Natural killer cell (primary cell): ENCODE data around the gene LDHD. TPM values are rescaled to one million over a fixed set of nuclear protein-coding genes. Genes with fewer than 3 reads are reported as not detected.

Source experiments
- ATAC-seq, 3 donors: fragments of 150-1000 bp in 2 of 3; fragments of 200-7000 bp in 1 of 3; cut with Tn5 transposase; 1 replicate in 1 of 3; 2 replicates in 2 of 3; pipeline ENCODE4 v1.10.0; 2021; ENCODE audit warnings: mild to moderate bottlenecking in 2 of 3, moderate library complexity in 2 of 3
- DNase-seq, 2 donors: peaks; one replicate each; pipeline versions ENCODE4 v3.0.0 to v3.0.0-alpha.2; 2013 to 2021; ENCODE audit warnings: mixed read lengths in 1 of 2
- H3K27ac ChIP-seq: one replicate; pipeline ENCODE4 v1.5.1; 2013; ENCODE audit warnings: mild to moderate bottlenecking, low read length
- H3K27me3 ChIP-seq: one replicate; pipeline ENCODE4 v1.6.1; 2013; ENCODE audit warnings: low read length; ENCODE audit not compliant: control insufficient read depth, insufficient read depth
- H3K36me3 ChIP-seq: one replicate; pipeline ENCODE4 v1.6.1; 2013; ENCODE audit warnings: low read length; ENCODE audit not compliant: control insufficient read depth, insufficient read depth
- H3K4me1 ChIP-seq: one replicate; pipeline ENCODE4 v1.6.1; 2013; ENCODE audit warnings: low read length; ENCODE audit not compliant: control insufficient read depth, insufficient read depth
- H3K4me3 ChIP-seq: one replicate; pipeline ENCODE4 v1.5.1; 2013; ENCODE audit warnings: low read length
- H3K9me3 ChIP-seq: one replicate; pipeline ENCODE4 v1.6.1; 2013; ENCODE audit warnings: low read length; ENCODE audit not compliant: control insufficient read depth, insufficient read depth
- H3K27ac Mint-ChIP-seq, 2 donors: one replicate each; pipeline ENCODE4 v1.8.0; 2022; ENCODE audit warnings: mild to moderate bottlenecking in 2 of 2, mixed read lengths in 2 of 2, moderate library complexity in 1 of 2
- H3K27me3 Mint-ChIP-seq, 2 donors: one replicate each; pipeline ENCODE4 v1.8.0; 2022; ENCODE audit warnings: low read depth in 2 of 2, mixed read lengths in 2 of 2
- H3K36me3 Mint-ChIP-seq: one replicate; pipeline ENCODE4 v1.8.0; 2022; ENCODE audit warnings: mixed read lengths
- H3K4me1 Mint-ChIP-seq, 2 donors: one replicate each; pipeline ENCODE4 v1.8.0; 2022; ENCODE audit warnings: mixed read lengths in 2 of 2
- H3K4me3 Mint-ChIP-seq: one replicate; pipeline ENCODE4 v1.8.0; 2022; ENCODE audit warnings: mild to moderate bottlenecking, moderate library complexity, mixed read lengths
- H3K9me3 Mint-ChIP-seq, 2 donors: one replicate each; pipeline ENCODE4 v1.8.0; 2022; ENCODE audit warnings: mixed read lengths in 2 of 2
- WGBS: methylation state at CpG from one replicate; pipeline ENCODE4 v1.1.7; 2013; ENCODE audit warnings: missing lambda C conversion rate; ENCODE audit not compliant: insufficient coverage; 5-methylcytosine and 5-hydroxymethylcytosine counted together
- intact Hi-C: fragments of 100-400 bp; cut with micrococcal nuclease; formaldehyde crosslinking; loops from one replicate; pipeline ENCODE4 v1.14.2; 2022
- total RNA-seq, 4 donors: library from RNA; stranded (reverse); fragments of 120-200 nt in 1 of 4; gene quantifications; one replicate each; pipeline versions ENCODE4 v1.2.3 to v1.2.4, GENCODE V29; 2013 to 2022
- TF ChIP-seq, protein P1 (sequence below): fragments of 200-600 bp; IDR thresholded peaks from one replicate; pipeline ENCODE4 v1.8.0; 2022; ENCODE audit warnings: antibody characterized with exemption

LDHD gene
- total RNA-seq = 1 to 10 TPM in 1 of 3 donors, under 1 TPM in 1, not detected in 1; 0.12 to 1.3 TPM
- 0.11 TPM for total RNA-seq (2013)

DNA sequence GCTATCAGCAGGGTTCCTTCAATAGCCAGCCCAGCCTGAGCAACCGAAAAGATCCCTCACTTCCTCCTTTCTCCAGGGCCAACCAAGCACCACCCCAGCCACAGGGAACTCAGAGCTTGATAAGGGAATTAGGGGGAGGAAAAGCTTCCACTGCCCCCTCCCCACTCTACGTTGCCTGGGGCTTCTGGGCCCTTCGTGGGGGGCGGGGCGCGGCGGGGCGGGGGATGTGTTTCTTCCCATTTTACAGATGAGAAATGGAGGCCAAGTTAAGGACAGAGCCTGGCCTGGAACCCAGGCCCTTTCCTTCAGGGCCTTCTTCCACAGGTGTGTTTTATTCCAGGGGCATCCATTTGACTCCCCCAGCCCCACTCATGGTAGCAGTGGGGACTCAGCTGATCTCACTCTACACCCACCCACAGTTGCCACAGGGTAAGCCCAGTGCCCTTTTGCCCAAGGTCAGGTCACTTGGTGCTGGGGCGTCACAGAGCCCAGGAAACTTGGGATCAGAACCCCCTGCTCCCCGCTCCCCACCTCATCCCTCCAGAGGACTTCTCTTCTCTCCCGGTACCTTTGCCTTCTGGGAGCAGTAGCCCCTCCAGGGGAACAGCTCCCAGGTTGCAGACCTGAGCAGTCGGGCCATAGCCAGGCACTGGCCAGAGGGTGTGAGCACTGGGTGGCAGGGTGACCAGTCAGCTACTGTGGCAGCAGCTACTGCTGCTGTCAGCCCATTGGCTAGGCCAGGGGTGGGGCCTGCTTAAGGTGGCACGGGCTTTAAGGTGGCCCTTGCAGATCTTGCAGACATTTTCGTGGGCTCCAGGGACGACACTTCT, at the start of gene LDHD:
Gene LDHD (minus strand): TSS at position 700 of the 830 bp plus-strand sequence. CDS start 60 bp downstream, at position 640.
- peaks cover 0 to 12% of the 10 kb centered on the region in 2 donors for H3K4me1 Mint-ChIP-seq
- Histone ChIP-seq H3K4me3 (no peak within 1 kb of the TSS), H3K27ac (no peak within 1 kb of the TSS), H3K27me3 (peaks cover 3% of the 10 kb centered on the region), H3K36me3 (no peaks in the 10 kb centered on the region), H3K4me1 (peaks cover 7% of the 10 kb centered on the region), H3K9me3 (no peaks in the 10 kb centered on the region)
- ATAC-seq (peak; percentile 42 to 80 (median 65)), DNase-seq (peak in 1 of 2 donors; percentile 22)
- peaks cover under 1% of the 10 kb centered on the region for H3K36me3 Mint-ChIP-seq
- H3K9me3 Mint-ChIP-seq = peaks cover under 1% of the 10 kb centered on the region in 2 donors
- 80% methylated on average over 14 of the region's 15 CpGs for WGBS
- intact Hi-C loops = no loop called here
- H3K4me3 Mint-ChIP-seq = no peak within 1 kb of the TSS
- H3K27ac Mint-ChIP-seq = no peak within 1 kb of the TSS
- TF ChIP-seq, protein P1, sequence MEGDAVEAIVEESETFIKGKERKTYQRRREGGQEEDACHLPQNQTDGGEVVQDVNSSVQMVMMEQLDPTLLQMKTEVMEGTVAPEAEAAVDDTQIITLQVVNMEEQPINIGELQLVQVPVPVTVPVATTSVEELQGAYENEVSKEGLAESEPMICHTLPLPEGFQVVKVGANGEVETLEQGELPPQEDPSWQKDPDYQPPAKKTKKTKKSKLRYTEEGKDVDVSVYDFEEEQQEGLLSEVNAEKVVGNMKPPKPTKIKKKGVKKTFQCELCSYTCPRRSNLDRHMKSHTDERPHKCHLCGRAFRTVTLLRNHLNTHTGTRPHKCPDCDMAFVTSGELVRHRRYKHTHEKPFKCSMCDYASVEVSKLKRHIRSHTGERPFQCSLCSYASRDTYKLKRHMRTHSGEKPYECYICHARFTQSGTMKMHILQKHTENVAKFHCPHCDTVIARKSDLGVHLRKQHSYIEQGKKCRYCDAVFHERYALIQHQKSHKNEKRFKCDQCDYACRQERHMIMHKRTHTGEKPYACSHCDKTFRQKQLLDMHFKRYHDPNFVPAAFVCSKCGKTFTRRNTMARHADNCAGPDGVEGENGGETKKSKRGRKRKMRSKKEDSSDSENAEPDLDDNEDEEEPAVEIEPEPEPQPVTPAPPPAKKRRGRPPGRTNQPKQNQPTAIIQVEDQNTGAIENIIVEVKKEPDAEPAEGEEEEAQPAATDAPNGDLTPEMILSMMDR = no peak
- H3K27me3 Mint-ChIP-seq = peaks cover 18 to 20% of the 10 kb centered on the region in 2 donors

DNA sequence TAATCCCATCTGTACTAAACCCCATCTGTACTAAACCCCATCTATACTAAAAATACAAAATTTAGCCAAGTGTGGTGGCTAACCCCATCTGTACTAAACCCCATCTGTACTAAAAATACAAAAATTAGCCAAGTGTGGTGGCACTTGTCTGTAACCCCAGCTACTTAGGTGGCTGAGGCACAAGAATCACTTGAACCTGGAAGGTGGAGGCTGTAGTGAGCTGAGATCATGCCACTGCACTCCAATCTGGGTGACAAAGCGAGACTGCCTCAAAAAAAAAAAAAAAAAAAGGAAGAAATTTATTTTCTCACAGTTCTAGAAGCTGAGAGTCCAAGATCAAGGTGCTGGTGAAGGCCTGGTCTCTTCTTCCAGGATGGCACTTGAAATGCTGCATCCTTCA, 43.8 kb upstream of the LDHD start:
- H3K9me3 ChIP-seq = peaks cover under 1% of the 10 kb centered on the region

DNA sequence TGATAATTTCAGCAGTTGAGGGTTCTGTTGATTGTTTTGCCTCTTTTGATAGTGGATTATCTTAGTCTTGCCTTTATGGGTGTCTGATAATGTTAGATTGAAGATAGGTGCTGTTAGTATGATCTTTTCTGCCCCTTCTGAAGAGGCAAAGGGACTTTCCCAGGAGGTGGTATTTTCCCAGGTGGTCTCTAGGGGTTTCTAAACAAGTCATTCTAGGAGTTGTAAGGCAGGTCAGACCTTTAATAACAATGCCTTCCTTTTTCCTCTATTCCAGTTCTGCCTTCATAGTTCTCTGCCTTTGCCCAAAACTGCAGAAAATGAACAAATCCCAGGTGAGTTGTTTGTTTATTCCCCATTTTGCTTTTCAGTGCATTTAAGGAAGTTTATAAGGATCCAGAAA, 36.1 kb upstream of the LDHD start:
- H3K27me3 ChIP-seq = no peaks in the 10 kb centered on the region
- H3K36me3 ChIP-seq = peaks cover 3% of the 10 kb centered on the region
- DNase-seq = no peak
- Mint-ChIP-seq H3K4me3 (peak overlapping the region; percentile 57), H3K4me1 (peaks cover 10 to 27% of the 10 kb centered on the region in 2 donors), H3K27ac (no peak overlapping the region), H3K9me3 (peaks cover 5 to 8% of the 10 kb centered on the region in 2 donors), H3K36me3 (peaks cover 21% of the 10 kb centered on the region), H3K27me3 (no peaks in the 10 kb centered on the region)
- H3K27ac ChIP-seq = no peak overlapping the region
- H3K4me1 ChIP-seq = no peaks in the 10 kb centered on the region
- intact Hi-C loops = no loop called here
- no peaks in the 10 kb centered on the region for H3K9me3 ChIP-seq
- H3K4me3 ChIP-seq = no peak overlapping the region
- no peak for ATAC-seq
- TF ChIP-seq, protein P1 = no peak

More for the DNA sequence above, 43.8 kb upstream of the LDHD start:
- no peak for ATAC-seq
- H3K27me3 Mint-ChIP-seq = no peaks in the 10 kb centered on the region
- Histone ChIP-seq H3K36me3 (no peaks in the 10 kb centered on the region), H3K27me3 (no peaks in the 10 kb centered on the region), H3K4me3 (no peak overlapping the region), H3K4me1 (no peaks in the 10 kb centered on the region), H3K27ac (no peak overlapping the region)
- DNase-seq = no peak
- no peaks in the 10 kb centered on the region for H3K9me3 Mint-ChIP-seq
- intact Hi-C loops = no loop called here
- H3K27ac Mint-ChIP-seq = no peak overlapping the region
- TF ChIP-seq, protein P1 = no peak
- no peaks in the 10 kb centered on the region for H3K4me1 Mint-ChIP-seq
- no peaks in the 10 kb centered on the region for H3K36me3 Mint-ChIP-seq
- no peak overlapping the region for H3K4me3 Mint-ChIP-seq
- 83% methylated on average over 1 of the region's 1 CpG for WGBS
